HG03571 (cell line): ENCODE measurements around the gene SSU72.
"Not testable (repeated sequence)": the region's sequence is repeated elsewhere in the genome, so short reads cannot be mapped to it uniquely, and the experiment has no call there.

Experiments used
- ATAC-seq: cut with Tn5 transposase; IDR thresholded peaks from one replicate; pipeline ENCODE4 v1.9.1; 2021; ENCODE audit not compliant: unreplicated experiment

The SSU72 gene

GRCh38 chr1:1509465-1509850 lies 65.2 kb downstream of the SSU72 start:
- ATAC-seq: not testable (repeated sequence)

- ATAC-seq: not testable (repeated sequence)
Observed at GRCh38 chr1:1508775-1509464, 65.7 kb downstream of the SSU72 start.

- ATAC-seq: no peak
Observed at GRCh38 chr1:1507305-1507704, 67.4 kb downstream of the SSU72 start.

GRCh38 chr1:1505801-1506200 lies 68.9 kb downstream of the SSU72 start:
- ATAC-seq: not testable (repeated sequence)

- ATAC-seq: not testable (repeated sequence)
Observed at GRCh38 chr1:1505366-1505798, 69.3 kb downstream of the SSU72 start.

- not testable (repeated sequence) for ATAC-seq
Observed at GRCh38 chr1:1504777-1505365, 69.8 kb downstream of the SSU72 start.

GRCh38 chr1:1495461-1495975 lies 79.1 kb downstream of the SSU72 start:
- not testable (repeated sequence) for ATAC-seq

- ATAC-seq: not testable (repeated sequence)
Observed at GRCh38 chr1:1494311-1494710, 80.4 kb downstream of the SSU72 start.
